Loucy (cell line): ENCODE measurements around the gene ANGEL1.

Experiments
- H2AFZ ChIP-seq: fragments of 200-600 bp; sonication (generic); 2 replicates; pipeline ENCODE4 v1.6.0; 2016; ENCODE audit warnings: antibody characterized with exemption, mild to moderate bottlenecking, low read length, moderate library complexity
- H3F3A ChIP-seq: fragments of 200-600 bp; 2 replicates; pipeline ENCODE4 v1.6.0; 2016; ENCODE audit warnings: antibody characterized with exemption, low read depth, mild to moderate bottlenecking
- H3K27me3 ChIP-seq: fragments of 200-600 bp; sonication (generic); 2 replicates; pipeline ENCODE4 v1.6.1; 2014; ENCODE audit warnings: low read length, mild to moderate bottlenecking; ENCODE audit not compliant: insufficient read depth, poor library complexity, severe bottlenecking
- H3K36me3 ChIP-seq: fragments of 200-600 bp; sonication (generic); 2 replicates; pipeline ENCODE4 v1.6.1; 2016; ENCODE audit warnings: low read length; ENCODE audit not compliant: insufficient read depth
- H3K4me1 ChIP-seq: fragments of 200-600 bp; sonication (generic); 2 replicates; pipeline ENCODE4 v1.5.1; 2014; ENCODE audit warnings: low read length, mild to moderate bottlenecking; ENCODE audit not compliant: insufficient read depth, poor library complexity, severe bottlenecking
- H3K4me2 ChIP-seq: fragments of 200-600 bp; sonication (generic); 2 replicates; pipeline ENCODE4 v1.6.0; 2014; ENCODE audit warnings: antibody characterized with exemption, low read length, low read depth, mild to moderate bottlenecking; ENCODE audit not compliant: poor library complexity, severe bottlenecking
- H3K4me3 ChIP-seq: fragments of 200-600 bp; sonication (generic); 2 replicates; pipeline ENCODE4 v1.5.1; 2014; ENCODE audit warnings: low read length, mild to moderate bottlenecking, mixed read lengths; ENCODE audit not compliant: poor library complexity, severe bottlenecking
- H3K79me2 ChIP-seq: fragments of 200-600 bp; sonication (generic); 2 replicates; pipeline ENCODE4 v1.6.1; 2014; ENCODE audit warnings: low read length; ENCODE audit not compliant: insufficient read depth
- H3K9ac ChIP-seq: fragments of 200-600 bp; sonication (generic); 2 replicates; pipeline ENCODE4 v1.6.0; 2014; ENCODE audit warnings: mild to moderate bottlenecking, low read depth, low read length, moderate library complexity; ENCODE audit not compliant: poor library complexity, severe bottlenecking
- H3K9me2 ChIP-seq: fragments of 200-600 bp; sonication (generic); replicated peaks from 2 replicates; pipeline ENCODE4 v1.6.1; 2016; ENCODE audit warnings: low read depth, low read length, mixed read lengths
- H3K9me3 ChIP-seq: fragments of 200-600 bp; sonication (generic); 2 replicates; pipeline ENCODE4 v1.6.1; 2014; ENCODE audit warnings: mild to moderate bottlenecking, antibody characterized with exemption, low read length, low read depth; ENCODE audit not compliant: insufficient read depth
- H4K20me1 ChIP-seq: fragments of 200-600 bp; sonication (generic); 2 replicates; pipeline ENCODE4 v1.6.0; 2014; ENCODE audit warnings: antibody characterized with exemption, low read length, mild to moderate bottlenecking; ENCODE audit not compliant: insufficient read depth, poor library complexity, severe bottlenecking
- EZH2phosphoT487 ChIP-seq: fragments of 200-600 bp; IDR thresholded peaks from 2 replicates; pipeline ENCODE4 v1.6.1; 2018; ENCODE audit warnings: antibody characterized with exemption, mild to moderate bottlenecking, moderate library complexity, borderline replicate concordance
- TF ChIP-seq, protein P1 (sequence below): fragments of 200-600 bp; sonication (generic); conservative IDR thresholded peaks from 2 replicates; pipeline ENCODE4 v1.5.1; 2014; ENCODE audit warnings: mild to moderate bottlenecking, antibody characterized with exemption, low read length

ANGEL1 gene

DNA sequence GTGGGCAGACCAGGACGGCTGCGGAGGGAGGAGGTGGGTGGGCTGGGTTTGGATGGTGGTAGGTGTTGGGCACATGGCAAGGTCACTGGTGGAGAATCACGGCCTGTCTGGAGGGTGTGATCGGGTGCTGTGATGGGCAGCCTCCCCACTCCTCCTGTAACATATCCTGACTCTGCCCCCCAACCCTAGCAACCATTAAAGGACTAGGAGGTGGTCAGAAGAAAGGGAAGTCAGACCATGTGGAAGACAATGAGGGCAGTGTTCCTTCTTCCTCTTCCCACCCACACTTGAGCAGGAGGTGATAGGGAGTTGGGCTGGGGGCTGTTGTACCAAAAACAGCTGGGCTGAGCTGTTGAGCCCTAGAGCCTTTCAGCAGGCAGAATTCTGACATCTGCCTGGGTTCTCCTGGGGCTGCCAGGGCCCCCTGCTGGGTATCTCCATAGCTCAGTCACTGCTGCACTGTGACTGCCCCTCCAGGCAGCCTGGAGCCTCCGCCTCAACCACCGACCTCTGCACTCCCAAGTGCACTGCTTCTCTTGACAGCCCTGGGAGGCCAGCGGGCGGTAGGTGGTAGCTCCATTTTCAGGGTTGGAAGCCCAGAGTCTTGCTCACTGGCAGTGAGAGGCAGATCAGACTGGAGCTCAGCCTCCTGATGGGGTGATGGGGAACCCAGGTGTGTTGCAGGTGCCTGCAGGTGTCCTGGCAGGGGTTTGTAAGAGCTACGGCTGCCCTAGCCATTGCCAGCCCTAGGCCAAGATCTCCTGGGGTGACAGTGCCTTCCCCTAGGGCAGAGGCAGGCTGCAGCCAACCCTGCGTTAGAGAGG, 36.0 kb downstream of the ANGEL1 start:
- Histone ChIP-seq H3K4me2 (no peak overlapping the region), H3K79me2 (no peaks in the 10 kb centered on the region), H3F3A (no peaks in the 10 kb centered on the region), H3K4me3 (no peak overlapping the region), H3K27me3 (no peaks in the 10 kb centered on the region), H3K9ac (no peak overlapping the region), H3K36me3 (no peaks in the 10 kb centered on the region; the same call in 1 of the 2 replicates), H3K9me3 (no peaks in the 10 kb centered on the region), H3K4me1 (peaks cover 18% of the 10 kb centered on the region), H4K20me1 (no peaks in the 10 kb centered on the region), H3K9me2 (no peaks in the 10 kb centered on the region), H2AFZ (no peak overlapping the region)
- TF ChIP-seq, protein P1, sequence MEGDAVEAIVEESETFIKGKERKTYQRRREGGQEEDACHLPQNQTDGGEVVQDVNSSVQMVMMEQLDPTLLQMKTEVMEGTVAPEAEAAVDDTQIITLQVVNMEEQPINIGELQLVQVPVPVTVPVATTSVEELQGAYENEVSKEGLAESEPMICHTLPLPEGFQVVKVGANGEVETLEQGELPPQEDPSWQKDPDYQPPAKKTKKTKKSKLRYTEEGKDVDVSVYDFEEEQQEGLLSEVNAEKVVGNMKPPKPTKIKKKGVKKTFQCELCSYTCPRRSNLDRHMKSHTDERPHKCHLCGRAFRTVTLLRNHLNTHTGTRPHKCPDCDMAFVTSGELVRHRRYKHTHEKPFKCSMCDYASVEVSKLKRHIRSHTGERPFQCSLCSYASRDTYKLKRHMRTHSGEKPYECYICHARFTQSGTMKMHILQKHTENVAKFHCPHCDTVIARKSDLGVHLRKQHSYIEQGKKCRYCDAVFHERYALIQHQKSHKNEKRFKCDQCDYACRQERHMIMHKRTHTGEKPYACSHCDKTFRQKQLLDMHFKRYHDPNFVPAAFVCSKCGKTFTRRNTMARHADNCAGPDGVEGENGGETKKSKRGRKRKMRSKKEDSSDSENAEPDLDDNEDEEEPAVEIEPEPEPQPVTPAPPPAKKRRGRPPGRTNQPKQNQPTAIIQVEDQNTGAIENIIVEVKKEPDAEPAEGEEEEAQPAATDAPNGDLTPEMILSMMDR, result peak; percentile 44
- TF ChIP-seq EZH2phosphoT487, result no peak

DNA sequence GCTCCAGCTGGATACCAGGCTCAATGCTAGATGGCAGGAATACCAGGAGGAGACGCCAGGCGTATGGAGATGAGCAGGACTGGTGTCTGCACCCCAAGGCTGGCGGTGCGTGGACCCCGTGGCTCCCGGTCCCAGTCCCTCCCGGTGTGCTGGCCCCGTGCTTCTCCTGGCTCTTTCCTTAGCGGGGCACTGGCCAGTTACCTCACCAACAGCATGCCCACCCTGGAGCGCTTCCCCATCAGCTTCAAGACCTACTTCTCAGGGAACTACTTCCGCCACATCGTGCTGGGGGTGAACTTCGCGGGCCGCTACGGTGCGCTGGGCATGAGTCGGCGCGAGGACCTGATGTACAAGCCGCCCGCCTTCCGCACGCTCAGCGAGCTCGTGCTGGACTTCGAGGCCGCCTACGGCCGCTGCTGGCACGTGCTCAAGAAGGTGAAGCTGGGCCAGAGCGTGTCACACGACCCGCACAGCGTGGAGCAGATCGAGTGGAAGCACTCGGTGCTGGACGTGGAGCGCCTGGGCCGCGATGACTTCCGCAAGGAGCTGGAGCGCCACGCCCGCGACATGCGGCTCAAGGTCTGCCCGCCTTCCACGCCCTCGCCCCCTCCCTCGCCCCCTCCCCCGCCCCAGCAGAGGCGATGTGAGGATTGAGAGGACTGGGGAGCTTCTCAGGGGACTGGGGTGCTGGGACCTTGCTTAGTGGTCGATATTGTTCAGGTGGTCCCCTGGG, 36.8 kb downstream of the ANGEL1 start:
- Histone ChIP-seq H3K4me1 (peaks cover 12% of the 10 kb centered on the region), H3K36me3 (no peaks in the 10 kb centered on the region; the same call in 1 of the 2 replicates), H3K4me2 (no peak overlapping the region), H2AFZ (no peak overlapping the region), H3K27me3 (no peaks in the 10 kb centered on the region), H3K79me2 (no peaks in the 10 kb centered on the region), H4K20me1 (no peaks in the 10 kb centered on the region), H3K9me3 (no peaks in the 10 kb centered on the region), H3K9me2 (no peaks in the 10 kb centered on the region), H3K4me3 (no peak overlapping the region), H3K9ac (no peak overlapping the region), H3F3A (no peaks in the 10 kb centered on the region)
- no peak for TF ChIP-seq EZH2phosphoT487
- TF ChIP-seq, protein P1, result no peak

DNA sequence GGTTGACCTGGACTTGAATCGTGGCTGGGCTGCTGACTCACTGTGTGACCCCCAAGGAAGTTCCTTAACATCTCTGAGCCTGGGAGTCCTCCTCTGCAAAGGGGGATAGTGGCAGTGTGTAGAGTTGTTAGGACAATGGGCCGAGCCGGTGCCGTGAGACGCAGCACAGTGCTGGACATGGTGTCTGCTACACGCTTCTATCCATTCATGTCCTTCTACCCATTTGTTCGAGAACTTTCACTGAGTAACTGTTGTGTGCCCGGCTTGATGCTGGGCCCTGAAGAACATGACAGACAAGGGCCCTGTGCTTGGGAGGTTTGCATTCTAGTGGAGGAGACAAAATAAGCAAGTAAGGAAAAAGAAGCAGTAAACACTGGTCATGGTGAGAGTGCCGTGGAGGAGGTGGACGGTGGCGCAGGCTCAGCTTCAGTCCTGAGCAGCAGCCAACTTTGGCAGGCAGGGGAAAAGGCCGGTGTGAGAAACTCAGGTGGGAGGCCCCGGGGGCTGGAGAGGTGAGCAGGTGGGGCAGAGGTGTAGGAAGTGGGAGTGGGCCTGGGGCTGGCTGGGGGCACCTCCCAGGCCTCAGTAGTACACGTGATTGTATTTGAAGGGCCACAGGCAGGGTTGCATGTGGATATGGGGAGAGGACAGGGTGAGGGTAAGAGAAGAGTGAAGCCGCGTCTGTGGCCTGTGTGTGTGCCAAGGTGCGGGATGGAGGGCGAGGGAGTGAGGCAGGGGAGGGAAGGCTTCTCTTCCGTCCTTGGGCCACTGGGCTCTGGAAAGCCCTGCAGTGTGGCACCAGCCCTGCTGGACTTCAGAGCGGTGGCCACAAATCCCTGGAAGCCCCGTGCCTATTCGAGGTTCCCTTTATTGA, 37.6 kb downstream of the ANGEL1 start:
- Histone ChIP-seq H3F3A (no peaks in the 10 kb centered on the region), H3K9me2 (no peaks in the 10 kb centered on the region), H3K9ac (no peak overlapping the region), H3K4me1 (peaks cover 12% of the 10 kb centered on the region), H3K4me3 (no peak overlapping the region), H3K9me3 (no peaks in the 10 kb centered on the region), H3K27me3 (no peaks in the 10 kb centered on the region), H3K36me3 (no peaks in the 10 kb centered on the region), H4K20me1 (no peaks in the 10 kb centered on the region), H2AFZ (no peak overlapping the region), H3K4me2 (no peak overlapping the region), H3K79me2 (no peaks in the 10 kb centered on the region)
- TF ChIP-seq EZH2phosphoT487, result no peak
- TF ChIP-seq, protein P1, result no peak
